Activated CD8-positive, alpha-beta memory T cell treated with anti-CD3 and anti-CD28 coated beads for 4 hours (primary cell): ENCODE results near the gene GNAL.
"Not testable (repeated sequence)": the region's sequence is repeated elsewhere in the genome, so short reads cannot be mapped to it uniquely, and the experiment has no call there.

Source experiments
- DNase-seq, 2 donors: peaks; one replicate each; pipeline ENCODE4 v3.0.0-alpha.2; 2020; ENCODE audit warnings: low read depth in 2 of 2

GNAL gene

DNA sequence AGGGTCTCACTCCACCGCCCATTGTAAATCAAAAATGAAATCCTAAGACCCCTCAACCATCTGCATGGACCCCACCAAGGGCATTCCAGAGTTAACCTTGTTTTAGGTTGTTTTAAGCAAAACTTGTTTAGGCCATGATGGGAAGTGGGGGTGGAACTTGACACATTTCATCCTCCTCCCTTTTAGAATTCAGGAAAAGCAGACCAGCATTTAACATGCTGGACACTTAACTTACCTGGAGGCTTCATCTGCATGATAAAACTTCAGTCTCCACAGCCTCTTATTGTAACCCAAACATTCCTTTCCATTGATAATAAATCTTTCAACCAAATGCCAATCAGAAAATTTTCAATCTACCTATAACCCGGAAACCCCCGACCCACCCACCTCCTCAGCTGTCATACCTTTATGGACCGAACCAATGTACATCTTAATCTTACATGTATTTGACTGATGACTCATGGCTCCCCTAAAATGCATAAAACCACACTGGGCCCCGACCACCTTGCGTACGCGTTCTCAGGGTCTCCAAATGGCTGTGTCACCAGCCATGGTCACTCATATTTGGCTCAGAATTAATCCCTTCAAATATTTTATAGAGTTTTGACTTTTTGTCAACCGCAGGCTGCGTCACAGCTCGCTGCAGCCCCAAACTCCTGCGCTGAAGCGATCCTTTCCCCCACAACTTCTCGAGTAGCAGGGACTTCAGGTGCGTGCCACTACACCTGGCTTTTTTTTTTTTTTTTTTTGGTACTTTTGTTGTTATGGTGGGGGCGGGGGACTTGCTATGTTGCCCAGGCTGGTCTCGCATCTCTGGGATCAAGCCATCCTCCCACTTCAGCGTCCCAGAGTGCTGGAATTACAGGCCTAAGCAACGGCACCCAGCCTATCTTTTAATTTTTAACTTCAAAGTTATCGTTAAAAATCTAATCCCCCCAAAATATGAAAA is 218.1 kb downstream of the GNAL start:
- DNase-seq = no peak

DNA sequence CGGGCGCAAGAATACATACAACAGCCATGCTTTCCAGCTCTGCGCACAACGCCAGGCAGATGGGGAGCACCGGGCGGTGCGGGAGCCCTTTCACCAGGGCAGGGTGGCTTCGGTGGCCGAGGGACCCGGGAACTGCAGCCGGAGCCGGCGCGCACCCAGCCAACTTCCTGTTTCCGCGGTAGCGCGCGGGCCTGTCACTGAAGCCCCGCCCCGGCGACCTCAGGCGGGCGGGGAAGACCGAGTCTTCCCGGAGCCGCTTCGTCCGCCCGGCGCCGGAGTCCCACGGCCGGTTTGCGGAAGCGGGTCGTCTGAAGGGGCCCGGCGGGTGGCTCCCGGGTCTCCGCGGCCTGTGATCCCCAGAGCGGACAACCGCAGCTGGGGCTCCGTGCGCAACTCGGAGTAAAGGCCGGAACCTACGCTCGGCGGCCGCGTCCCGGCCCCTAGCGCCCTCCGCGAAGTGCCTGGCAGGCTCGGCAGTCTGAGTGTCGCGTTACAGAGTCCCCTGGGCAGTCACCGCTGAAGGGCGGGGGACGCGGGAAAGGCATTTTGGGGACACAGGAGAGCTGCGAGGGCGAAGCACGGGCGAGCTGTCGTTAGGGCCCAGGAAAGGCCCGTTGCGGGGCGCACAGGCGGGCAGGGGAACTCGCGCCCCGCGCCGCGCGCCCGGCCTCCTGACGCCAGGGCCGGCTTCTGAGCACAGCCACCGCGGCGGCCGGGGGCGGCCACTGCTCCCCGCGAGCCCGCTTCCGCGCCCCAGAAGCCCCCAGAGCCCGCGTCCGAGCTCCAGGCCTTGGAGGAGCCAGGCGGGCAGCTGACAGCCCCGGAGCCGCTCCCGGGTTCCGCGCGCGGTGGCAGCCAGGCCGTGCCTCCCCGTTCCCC is 219.4 kb downstream of the GNAL start, which contains the start of gene MPPE1:
MPPE1 (minus strand) TSS at position 136 of the 879 bp plus-strand sequence. CDS start 11,053 bp downstream, outside the sequence.
- DNase-seq = peak; percentile 68 to 72

DNA sequence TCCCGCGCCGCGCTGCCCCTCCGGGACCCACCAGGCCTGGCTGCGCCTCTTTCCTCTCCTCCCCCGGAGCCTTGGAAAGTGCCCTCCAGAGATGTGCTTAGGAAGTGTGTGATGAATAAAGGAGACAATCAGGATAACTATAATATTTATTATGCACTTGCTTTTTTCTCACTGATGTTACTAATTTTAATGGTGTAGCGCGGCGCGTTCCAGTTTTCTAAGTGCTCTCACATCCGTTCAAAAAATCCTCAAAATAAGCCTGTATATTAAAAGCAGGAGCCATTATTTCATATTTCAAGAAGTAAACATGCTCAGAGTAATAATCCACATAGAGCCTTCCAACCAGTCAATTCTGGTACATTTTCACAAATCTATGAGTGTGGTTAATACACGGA is 220.0 kb downstream of the GNAL start:
- no peak for DNase-seq

DNA sequence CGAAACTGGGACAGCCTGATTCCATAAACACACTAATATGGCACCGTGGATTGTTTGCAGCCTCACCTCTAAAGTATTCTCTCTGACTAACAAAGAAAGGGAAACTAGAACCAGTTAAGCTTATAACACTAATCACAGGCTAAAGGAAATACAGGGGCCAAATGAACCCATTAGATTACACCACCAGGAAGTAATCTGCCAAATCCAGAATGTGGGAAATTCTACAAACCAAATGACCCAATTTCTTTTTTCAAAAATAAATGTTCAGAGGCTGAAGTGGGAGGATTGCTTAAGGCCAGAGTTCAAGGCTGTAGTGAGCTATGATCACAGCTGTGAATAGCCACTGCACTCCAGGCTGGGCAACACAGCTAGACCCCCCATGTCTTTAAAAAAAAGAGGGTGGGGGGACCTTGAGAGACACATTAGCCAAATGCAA is 220.5 kb downstream of the GNAL start:
- DNase-seq = no peak

DNA sequence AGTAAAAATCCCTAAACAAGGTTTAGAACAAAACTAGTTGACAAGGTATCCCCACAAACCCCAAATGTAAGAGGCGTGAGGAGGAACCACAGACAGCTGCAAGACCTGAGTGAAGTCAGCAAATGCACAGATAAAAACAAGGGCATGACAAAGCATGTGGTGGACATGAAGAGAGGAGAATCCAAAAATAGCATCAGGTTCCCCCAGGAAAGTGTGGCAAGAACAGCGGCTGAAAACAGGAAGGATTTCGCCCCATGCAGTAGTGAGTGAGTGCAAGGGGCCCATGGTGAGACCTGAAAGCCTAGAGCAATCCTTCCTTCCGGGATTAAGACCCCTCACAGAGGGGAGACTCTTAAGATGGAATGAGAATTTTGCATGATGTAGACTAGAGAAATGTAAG is 227.8 kb downstream of the GNAL start:
- not testable (repeated sequence) for DNase-seq

DNA sequence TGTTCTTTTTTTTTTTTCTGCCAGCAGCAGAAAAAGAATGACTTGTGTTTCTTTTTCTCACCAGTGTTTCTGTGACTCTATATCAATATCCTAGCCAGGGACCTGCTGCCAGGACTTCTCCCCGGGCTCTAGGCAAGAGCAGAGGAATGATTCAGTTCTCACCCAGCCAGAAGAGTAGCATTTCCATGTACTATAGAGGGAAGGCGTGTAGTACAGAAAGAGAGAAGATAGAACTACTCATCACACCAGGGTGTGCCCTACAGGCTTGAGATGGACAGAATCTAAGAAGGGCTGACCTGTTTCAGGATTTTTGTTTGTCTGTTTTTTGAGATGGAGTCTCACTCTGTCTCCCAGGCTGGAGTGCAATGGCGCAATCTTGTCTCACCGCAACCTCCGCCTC is 230.5 kb downstream of the GNAL start:
- not testable (repeated sequence) for DNase-seq

DNA sequence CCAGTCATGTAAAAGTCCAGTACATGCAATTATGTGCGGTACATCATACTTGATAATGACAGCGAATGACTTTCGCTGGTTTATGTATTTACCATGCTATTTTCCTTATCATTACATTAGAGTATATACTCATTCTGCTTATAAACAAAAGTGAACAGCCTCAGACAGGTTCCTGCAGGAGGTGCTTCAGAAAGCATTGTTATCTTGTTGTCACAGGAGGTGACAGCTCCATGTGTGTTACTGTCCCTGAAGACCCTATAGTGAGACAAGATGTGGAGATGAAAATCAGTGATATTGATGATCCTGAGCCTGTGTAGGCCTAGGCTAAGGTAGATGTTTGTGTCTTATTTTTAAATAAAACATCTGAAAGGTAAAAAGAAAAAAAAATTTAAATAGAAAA is 234.4 kb downstream of the GNAL start:
- no peak for DNase-seq

DNA sequence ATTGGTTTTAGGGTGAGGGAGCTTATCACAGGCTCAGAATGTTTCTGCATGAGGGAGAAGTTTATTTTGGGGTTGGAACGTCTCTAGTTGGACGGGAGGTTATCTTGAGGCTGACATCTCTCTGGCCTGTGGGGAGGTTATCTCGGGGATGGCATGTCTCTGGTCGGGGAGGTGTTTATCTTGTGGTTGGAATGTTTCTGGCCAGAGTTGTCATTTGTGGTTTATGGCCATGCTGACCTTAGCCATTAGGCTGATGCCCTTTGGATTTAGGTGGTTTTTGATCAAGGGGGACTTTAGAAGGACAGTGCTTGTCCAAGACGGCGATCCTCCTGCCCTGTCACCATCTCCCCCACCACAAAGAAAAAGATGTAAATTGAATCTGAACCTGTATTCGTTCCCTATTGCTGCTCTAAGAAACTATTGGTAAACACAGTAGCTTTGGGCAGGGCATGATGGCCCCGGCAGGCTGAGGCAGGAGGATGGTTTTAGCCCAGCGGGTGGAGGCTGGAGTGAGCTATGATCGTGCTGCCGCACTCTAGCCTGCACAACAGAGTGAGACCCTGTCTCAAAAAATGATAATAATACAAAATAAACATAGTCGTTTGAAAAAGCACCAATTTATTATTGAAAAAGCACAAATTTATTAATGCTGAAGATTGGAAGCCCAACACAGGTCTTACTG is 236.9 kb downstream of the GNAL start:
- DNase-seq = no peak

DNA sequence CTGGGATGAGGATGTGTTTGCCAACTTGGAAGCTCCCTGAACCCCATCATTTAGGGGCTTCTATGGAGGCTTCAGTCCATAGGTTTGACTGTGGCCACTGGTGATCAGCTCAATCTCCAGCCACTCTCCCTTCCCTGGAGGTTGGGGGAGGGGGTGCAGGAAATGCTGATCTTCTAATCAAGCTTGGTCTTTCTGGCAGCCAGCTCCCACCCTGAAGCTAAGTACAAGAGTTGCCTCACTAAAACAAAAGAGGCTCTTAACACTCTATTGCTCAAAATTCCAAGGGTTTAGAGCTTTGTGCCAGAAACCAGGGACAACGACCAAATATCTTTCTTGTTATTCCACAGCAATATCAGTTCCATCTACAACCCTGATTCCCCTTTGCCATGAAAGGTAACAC is 238.4 kb downstream of the GNAL start:
- no peak for DNase-seq

DNA sequence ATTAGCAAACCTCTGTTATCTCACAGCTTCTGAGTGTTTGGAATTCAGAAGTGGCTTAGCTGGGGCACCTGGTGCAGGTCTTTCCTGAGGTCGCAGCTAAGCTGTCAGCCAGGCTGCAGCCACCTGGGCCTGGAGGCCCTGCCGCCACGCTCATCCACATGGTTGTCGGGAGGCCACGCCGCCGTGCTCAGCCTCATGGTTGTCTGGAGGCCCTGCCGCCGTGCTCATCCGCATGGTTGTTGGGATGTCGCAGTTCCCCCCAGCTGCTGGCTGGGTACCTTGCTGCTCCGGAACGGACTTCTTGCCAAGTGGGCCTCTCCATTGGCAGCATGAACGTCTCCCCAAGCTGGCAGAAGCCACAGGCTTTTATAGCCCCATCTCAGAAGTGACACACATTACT is 243.3 kb downstream of the GNAL start:
- no peak for DNase-seq
